GM19023 (cell line): ENCODE measurements around the gene SPRR5.

Source experiments
- ATAC-seq: cut with Tn5 transposase; IDR thresholded peaks from one replicate; pipeline ENCODE4 v1.9.1; 2021; ENCODE audit warnings: mild to moderate bottlenecking, moderate library complexity; ENCODE audit not compliant: unreplicated experiment

SPRR5 gene, protein sequence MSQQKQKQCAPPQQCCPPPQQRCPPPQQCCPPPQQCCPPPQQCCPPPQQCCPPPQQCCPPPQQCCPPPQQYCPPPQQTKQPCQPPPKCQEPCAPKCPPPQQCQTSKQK

GRCh38 chr1:152946651-152947256 is at the start of gene SPRR5:
SPRR5 (plus strand) TSS chr1:152947206; CDS start chr1:152948555, 1,349 bp downstream.
- no peak for ATAC-seq

DNA sequence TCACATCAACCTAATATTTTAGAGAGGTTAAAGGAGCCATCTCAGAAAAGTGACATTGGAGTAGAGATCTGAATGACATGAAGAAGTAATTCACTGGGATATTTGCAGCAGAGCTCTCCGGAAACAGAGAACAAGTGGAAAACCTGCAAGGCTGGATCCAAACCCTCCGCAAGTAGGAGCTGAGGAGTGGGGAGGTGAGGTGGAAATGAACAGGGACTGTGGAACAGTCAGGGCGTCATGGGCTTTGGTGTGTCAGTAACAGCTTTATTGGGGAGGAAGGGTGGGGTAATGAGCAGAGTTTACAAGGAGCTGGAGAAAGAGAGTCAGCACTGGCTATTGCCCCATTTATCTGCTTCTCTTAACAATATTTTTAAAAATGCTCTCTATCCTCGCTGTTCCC is 48.0 kb upstream of the SPRR5 start:
- no peak for ATAC-seq

DNA sequence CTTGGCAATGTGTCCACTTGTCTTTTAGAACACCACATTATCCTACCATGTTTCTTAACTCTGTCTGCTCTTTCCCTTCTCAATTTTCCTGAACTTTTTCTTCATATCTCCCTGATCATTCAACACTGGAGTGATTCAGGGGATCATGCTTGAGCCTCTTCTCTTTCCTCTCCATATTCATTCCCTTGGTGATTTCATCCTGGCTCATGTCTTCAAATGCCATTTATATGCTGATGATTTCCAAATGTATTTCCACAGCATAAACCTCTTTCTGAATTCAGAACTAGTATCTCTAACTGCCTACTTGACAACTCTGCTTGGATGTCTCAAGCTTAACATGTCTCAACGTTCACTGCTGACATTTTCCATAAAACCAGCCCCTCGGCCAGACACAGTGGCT is 47.1 kb upstream of the SPRR5 start:
- ATAC-seq, result no peak

DNA sequence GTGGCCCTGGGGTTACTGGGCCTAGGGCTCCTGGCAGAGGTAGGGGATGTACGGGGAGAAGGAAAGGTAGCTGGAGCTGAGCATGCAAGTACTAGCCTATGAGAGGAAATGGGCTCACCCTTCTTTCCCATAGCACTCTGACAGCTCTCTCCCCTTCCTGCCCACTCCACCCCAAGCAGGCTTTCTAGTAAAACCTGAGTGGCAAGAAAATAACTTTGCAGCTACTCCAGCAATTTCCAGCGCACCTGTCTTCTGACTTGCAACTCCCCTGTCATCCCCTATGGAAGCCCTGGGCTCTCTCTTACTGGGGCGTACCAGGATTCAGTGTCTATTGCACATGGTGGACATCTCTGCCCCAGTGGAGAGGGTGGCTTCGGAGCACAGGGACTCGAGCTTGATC is 45.4 kb upstream of the SPRR5 start:
- no peak for ATAC-seq

DNA sequence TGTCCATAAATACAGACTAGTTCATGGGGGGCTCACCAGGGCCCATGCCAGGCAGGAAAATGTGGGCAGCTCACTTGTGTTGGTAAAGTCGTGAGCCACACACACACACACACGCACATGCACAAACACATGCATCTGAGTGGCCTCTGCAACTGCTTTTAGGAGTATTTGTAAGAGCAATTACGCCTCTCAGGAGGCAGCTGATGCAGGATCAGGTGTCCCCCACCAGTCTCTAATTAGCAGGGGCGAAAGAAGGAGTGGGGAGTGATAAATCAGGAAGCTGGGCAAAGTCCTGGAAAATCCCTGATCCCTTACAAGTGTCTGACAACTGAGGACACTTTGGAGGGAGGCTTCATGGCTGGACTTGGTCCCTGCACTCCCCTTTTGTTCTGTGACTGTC is 44.4 kb upstream of the SPRR5 start:
- ATAC-seq, result no peak

- ATAC-seq, result no peak
Observed at GRCh38 chr1:152904688-152905440, 42.1 kb upstream of the SPRR5 start.

DNA sequence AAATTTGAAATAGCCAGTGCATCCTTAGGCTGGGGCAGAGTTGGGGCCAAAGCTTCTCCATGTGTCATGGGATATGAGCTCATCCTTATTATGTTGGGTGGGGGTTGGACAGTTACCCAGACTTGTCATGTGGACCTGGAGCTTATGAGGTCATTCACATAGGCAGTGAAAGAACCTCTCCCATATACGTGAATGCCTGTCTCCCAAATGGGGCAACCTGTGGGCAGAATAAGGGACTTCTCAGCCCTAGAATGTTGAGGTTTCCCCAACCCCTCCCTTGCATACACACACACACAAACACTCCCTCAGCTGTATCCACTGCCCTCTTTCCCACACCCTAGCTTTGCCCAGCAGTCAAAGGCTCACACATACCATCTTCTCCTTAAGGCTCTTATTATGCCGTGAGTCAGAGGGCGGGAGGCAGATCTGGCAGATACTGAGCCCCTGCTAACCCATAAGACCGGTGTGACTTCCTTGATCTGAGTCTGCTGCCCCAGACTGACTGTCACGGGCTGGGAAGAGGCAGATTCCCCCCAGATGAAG is 40.9 kb upstream of the SPRR5 start:
- no peak for ATAC-seq

DNA sequence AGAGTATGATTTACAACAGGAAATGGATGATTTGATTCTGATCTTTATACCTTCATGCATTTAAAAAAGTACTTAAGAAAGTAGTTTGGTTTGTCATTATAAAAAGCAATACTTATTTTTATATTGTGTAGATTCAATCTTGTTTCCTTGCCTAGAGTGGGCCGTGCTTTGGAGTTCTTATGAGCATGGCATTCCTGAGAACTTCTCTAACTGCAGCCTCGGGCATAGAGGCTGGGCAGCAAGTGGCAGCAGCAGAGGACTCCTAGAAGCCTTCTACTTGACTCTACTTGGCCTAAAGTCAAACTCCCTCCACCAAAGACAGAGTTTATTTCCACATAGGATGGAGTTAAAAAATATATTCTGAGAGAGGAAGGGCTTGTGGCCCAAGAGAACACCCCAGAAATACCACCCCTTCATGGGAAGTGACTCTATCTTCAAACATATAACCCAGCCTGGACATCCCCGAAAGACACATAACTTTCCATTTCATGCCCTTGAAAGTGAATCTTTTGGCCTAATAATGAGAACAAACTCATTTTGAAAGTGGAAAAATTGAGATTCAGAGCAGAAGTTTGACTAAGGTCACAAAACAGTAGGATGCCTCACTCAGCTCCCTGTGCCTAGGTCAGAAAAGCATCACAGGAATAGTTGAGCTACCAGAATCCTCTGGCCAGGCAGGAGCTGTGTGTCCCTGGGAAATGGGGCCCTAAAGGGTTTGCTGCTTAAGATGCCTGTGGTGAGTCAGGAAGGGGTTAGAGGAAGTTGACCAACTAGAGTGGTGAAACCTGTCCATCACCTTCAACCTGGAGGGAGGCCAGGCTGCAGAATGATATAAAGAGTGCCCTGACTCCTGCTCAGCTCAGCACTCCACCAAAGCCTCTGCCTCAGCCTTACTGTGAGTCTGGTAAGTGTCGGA is 39.1 kb upstream of the SPRR5 start, which contains the start of gene IVL:
TSS of gene IVL (plus strand) at position 861 of the 916 bp plus-strand sequence. CDS start 1,252 bp downstream, outside the sequence.
- no peak for ATAC-seq

GRCh38 chr1:152909206-152909605 is 37.8 kb upstream of the SPRR5 start:
- no peak for ATAC-seq

DNA sequence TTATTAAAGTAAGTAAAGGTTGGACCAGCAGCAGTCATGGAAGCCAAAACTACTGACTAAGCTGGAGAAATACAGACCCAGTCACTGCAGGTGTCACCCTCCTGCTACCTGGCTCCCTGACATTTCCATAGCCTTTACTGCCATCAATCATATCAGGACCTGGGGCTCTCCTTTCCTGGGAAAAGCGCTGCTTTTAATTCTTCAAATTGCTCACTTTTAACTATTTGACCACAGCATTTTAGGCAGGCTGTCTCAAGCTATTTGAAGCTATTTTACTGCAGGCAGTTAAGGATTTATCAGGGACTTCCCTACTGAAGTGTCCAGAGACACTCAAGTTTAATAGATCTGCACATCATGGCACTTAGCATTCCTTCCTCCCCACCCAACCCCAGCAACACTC is 34.5 kb upstream of the SPRR5 start:
- ATAC-seq, result no peak

DNA sequence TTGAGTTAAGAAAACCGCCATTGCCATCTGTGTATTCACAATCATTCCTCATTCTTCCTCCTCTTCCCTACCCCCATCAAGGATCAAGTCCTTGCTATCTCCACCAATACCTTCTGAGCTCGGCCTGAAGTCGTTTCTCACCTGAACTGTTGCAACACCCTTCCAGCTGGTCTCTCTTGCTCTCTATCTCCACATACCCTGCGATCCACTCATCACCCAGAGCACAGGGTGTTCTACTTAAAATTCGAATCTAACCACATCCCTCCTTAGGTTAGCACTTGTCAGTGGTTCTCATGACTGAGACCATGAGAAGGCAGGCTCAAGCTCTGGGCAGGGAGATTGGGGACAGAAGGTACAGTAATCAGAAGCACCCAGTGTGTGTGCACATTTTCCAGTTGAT is 34.1 kb upstream of the SPRR5 start:
- ATAC-seq, result no peak

DNA sequence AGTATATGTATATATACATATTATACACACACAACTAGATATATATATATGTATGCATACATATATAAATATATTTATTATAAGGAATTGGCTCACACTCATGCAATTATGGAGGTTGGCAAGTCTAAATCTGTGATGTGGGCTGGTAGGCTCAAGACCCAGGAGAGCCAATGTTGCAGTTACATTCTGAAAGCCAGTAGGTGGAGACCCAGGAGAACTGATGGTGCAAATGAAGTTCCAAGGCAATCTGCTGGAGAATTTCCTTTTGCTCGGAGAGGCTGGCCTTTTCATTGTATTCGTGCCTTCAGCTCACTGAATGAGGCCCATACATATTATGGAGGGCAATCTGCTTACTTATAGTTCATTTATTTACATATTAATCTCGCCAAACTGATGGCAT is 29.2 kb upstream of the SPRR5 start:
- no peak for ATAC-seq

DNA sequence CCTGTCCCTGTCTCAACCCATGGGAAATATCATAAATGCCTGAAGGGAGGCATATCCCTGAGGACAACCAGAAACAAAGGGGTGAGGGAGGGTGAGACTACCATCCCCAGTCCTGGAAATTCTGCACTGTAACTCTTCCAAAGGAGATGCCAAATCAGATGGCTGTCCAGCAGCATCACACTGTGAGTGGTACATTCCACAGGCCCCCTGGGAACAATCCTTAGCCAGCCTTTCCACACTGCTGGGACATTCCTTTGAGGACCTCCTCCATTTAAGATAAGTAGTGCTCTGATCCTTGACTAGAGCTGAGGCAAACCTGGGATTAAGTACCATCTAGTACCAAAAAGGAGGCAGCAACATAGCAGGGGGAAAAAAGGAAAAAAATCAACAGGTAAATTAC is 27.9 kb upstream of the SPRR5 start:
- no peak for ATAC-seq

DNA sequence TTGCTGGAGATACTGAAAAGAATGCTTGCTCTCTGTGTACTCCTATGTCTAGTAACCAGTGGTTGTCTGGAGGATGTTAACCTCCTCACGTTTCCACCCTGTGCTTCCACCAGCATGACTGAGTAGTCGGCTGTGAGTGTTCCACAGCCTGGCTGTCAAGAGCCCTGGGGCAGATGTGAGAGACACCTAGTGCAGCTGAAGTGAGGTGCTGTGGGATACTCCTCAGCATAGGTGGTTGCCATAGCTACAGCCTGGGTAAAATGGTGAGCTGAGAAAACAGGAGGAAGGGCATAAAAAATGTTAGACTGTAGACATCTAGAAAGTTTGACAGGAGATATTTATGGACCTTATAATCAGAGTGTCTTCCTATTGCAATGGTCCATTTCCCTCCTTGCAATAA is 22.8 kb upstream of the SPRR5 start:
- no peak for ATAC-seq

DNA sequence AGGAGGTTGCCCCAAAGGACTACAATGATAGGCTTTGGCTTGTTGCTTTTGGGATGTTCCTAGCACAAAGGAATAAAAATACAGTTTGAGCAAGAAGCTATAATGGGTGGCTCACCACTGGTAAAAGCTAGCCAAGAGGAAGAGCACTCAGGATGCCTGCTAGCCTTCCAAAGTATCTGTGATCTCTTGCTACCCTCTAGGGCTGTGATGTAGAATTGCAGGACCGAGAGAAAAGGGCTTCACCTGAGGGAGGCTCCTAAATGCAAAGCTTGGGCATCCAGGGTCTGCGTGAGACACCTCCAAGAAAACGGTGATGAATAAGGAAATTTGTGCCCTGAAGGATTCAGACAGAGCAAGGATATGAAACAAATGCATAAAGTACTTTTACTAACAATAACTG is 20.9 kb upstream of the SPRR5 start:
- no peak for ATAC-seq

DNA sequence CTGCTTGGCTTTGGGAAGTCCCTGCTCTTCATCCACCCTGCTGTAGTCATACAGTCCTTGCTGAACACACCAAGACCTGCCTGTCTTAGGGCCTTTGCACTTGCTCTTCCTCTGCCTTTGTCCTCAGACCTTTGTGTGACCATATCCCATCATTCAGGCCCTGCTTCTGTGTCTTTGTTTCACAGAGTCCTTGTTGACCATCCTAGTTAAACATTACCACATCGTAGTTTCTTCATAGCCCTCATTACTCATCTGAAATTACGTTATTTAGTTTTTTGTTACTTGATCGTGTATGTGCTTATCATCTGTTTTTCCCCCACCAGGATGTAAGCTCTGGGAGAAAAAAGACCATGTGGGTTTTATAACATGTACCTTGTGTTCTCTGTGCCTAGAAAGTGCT is 18.3 kb upstream of the SPRR5 start:
- no peak for ATAC-seq

GRCh38 chr1:152932170-152932811 is 14.7 kb upstream of the SPRR5 start:
- no peak for ATAC-seq

DNA sequence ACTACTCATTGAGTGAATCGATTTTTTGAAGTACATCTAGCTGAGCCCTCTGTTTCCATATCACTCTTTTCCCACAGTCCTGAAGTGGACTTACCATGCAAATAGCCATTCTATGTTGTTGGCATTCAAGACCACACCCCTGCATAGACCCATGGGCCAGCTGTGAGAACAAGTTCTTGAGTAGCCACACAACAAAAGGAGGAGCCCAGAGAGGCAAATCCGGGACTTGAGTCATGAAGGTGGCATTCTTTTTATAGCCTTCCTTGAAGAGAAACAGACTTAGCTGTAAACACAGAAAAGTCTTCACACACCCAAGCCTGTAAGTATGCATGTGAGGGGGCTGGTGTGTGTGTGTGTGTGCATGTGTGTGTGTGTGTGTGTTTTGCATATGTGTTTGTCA is 13.8 kb upstream of the SPRR5 start:
- ATAC-seq, result no peak

DNA sequence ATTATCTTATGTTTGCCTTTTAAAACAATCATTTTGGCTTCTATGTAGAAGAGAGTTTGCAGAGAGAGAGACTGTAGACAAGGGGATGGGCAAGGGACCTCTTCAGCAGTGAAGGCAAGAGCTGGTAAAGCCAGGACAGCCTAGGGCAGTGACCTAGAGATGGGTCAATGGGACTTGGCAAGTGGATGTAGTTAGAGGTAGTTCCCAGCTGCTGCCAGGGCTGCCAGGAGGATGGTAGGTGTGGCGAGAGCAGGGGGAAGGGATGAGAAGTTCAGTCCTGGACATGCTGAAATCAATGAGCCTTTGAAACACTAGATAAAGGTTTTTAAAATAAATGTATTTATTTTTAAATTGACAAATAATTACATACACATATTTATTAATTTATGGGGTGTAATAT is 6.4 kb upstream of the SPRR5 start:
- no peak for ATAC-seq

GRCh38 chr1:152941037-152941711 is 5.8 kb upstream of the SPRR5 start:
- ATAC-seq, result no peak
